Peyer's patch (tissue), 4 donors: ENCODE data around the gene CRKL.

ENCODE experiments used
- CTCF ChIP-seq, 6 experiments: fragments of 450-650 bp in 4 of 6; fragments of 200-600 bp in 2 of 6; sonication (generic) in 1 of 6; IDR thresholded peaks; one replicate each; pipeline ENCODE4 v1.5.1; 2017 to 2019; ENCODE audit warnings: antibody characterized with exemption in 6 of 6, mild to moderate bottlenecking in 3 of 6, moderate library complexity in 1 of 6
- POLR2A ChIP-seq, 2 donors: fragments of 450-650 bp; IDR thresholded peaks; one replicate each; pipeline ENCODE4 v1.5.1; 2017; ENCODE audit warnings: antibody characterized with exemption in 2 of 2, mild to moderate bottlenecking in 2 of 2, moderate library complexity in 2 of 2

- no peak for TF ChIP-seq CTCF (IDR thresholded peaks at IDR 0.05)
- no peak for TF ChIP-seq POLR2A (IDR thresholded peaks at IDR 0.05)
Measured at GRCh38 chr22:20992056-20992442, 74.8 kb downstream of the CRKL start.
